Hepatocyte (in vitro differentiated cells): Measurements from ENCODE around the gene NXNL2. TPM values are rescaled to one million over a fixed set of nuclear protein-coding genes. Genes with fewer than 3 reads are reported as not detected.

ENCODE experiments used
- DNase-seq: peaks from one replicate; pipeline ENCODE4 v3.0.0-alpha.2; 2016; ENCODE audit warnings: low spot score
- H2AFZ ChIP-seq: fragments of 200-600 bp; sonication (generic); 2 replicates; pipeline ENCODE4 v1.6.0; 2016; ENCODE audit warnings: antibody characterized with exemption, mild to moderate bottlenecking
- H3K27ac ChIP-seq: fragments of 200-600 bp; sonication (generic); 2 replicates; pipeline ENCODE4 v1.5.1; 2016; ENCODE audit warnings: mild to moderate bottlenecking
- H3K27me3 ChIP-seq: fragments of 200-600 bp; sonication (generic); 2 replicates; pipeline ENCODE4 v1.6.1; 2016
- H3K36me3 ChIP-seq: fragments of 200-600 bp; sonication (generic); replicated peaks from 2 replicates; pipeline ENCODE4 v1.5.1; 2016; ENCODE audit warnings: low read depth; ENCODE audit not compliant: insufficient read depth
- H3K4me1 ChIP-seq: fragments of 200-600 bp; sonication (generic); 2 replicates; pipeline ENCODE4 v1.5.1; 2016; ENCODE audit warnings: mild to moderate bottlenecking, moderate library complexity; ENCODE audit not compliant: insufficient read depth
- H3K4me2 ChIP-seq: fragments of 200-600 bp; sonication (generic); 2 replicates; pipeline ENCODE4 v1.6.0; 2016
- H3K4me3 ChIP-seq: fragments of 200-600 bp; sonication (generic); 2 replicates; pipeline ENCODE4 v1.5.1; 2016; ENCODE audit warnings: mild to moderate bottlenecking
- H3K79me2 ChIP-seq: fragments of 200-600 bp; sonication (generic); 2 replicates; pipeline ENCODE4 v1.6.0; 2017; ENCODE audit warnings: mild to moderate bottlenecking
- H3K9me2 ChIP-seq: fragments of 200-600 bp; sonication (generic); replicated peaks from 2 replicates; pipeline ENCODE4 v1.6.0; 2017; ENCODE audit warnings: mild to moderate bottlenecking; ENCODE audit not compliant: insufficient read depth
- H3K9me3 ChIP-seq: fragments of 200-600 bp; sonication (generic); 2 replicates; pipeline ENCODE4 v1.5.1; 2016; ENCODE audit warnings: low read depth, mild to moderate bottlenecking
- H4K20me1 ChIP-seq: fragments of 200-600 bp; sonication (generic); 2 replicates; pipeline ENCODE4 v1.6.0; 2016; ENCODE audit warnings: mild to moderate bottlenecking; ENCODE audit not compliant: insufficient read depth, poor library complexity, severe bottlenecking
- EZH2 ChIP-seq: fragments of 200-600 bp; sonication (generic); IDR thresholded peaks from 2 replicates; pipeline ENCODE4 v1.6.1; 2016; ENCODE audit warnings: antibody characterized with exemption, mild to moderate bottlenecking, borderline replicate concordance
- EZH2phosphoT487 ChIP-seq: fragments of 200-600 bp; sonication (generic); IDR thresholded peaks from one replicate; pipeline ENCODE4 v1.6.1; 2018; ENCODE audit warnings: antibody characterized with exemption, mild to moderate bottlenecking, low read depth, moderate library complexity; ENCODE audit not compliant: unreplicated experiment, severe bottlenecking
- WGBS: methylation state at CpG from one replicate; pipeline ENCODE4 v1.1.6; 2016; ENCODE audit warnings: low lambda C conversion rate; ENCODE audit errors: missing lambda C conversion rate; 5-methylcytosine and 5-hydroxymethylcytosine counted together
- polyA plus RNA-seq: library from polyadenylated mRNA; unstranded; fragments of >200 nt; fragmentation: Nextera tagmentation; extraction: Ambion mirVana; gene quantifications from 2 replicates; pipeline ENCODE4 v1.2.1, GENCODE V29; 2016
- total RNA-seq: library from RNA; depleted of rRNA; stranded (reverse); fragments of >200 nt; gene quantifications from 2 replicates; pipeline ENCODE4 v1.2.3, GENCODE V29; 2014
- TF ChIP-seq, protein P1 (sequence below): fragments of 200-600 bp; sonication (generic); IDR thresholded peaks from 2 replicates; pipeline ENCODE4 v1.5.1; 2016; ENCODE audit warnings: antibody characterized with exemption, mild to moderate bottlenecking; ENCODE audit not compliant: poor library complexity

The NXNL2 gene
- total and polyA plus RNA-seq, 2 experiments from 2014 or later = 0.57 to 2.5 TPM

DNA sequence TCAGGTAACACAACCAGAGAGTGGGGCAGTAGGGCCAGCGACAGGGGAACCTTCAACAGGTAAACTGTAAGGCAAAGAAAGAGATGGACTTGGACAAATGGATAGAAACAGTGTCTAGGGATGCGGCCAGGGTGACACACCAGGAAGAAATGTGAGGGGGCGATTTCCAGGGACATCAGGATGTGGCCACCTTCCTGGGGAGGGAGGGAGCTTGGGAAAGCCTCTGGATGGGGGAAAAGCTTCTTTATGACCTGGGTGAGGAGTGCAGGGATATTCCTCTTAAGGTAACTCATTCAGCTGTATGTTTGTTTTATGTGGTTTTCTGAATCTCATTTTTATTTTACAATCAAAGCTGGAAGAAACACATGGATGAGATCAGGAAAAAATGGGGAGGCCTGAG is 11.9 kb upstream of the NXNL2 start:
- Histone ChIP-seq H3K4me3 (no peak overlapping the region), H3K9me2 (no peaks in the 10 kb centered on the region), H3K79me2 (no peaks in the 10 kb centered on the region), H2AFZ (no peak overlapping the region), H3K4me2 (no peak overlapping the region), H3K27me3 (no peaks in the 10 kb centered on the region), H4K20me1 (no peaks in the 10 kb centered on the region), H3K27ac (no peak overlapping the region), H3K9me3 (no peaks in the 10 kb centered on the region), H3K36me3 (no peaks in the 10 kb centered on the region), H3K4me1 (no peaks in the 10 kb centered on the region)
- TF ChIP-seq EZH2 (no peak), EZH2phosphoT487 (no peak)
- TF ChIP-seq, protein P1, sequence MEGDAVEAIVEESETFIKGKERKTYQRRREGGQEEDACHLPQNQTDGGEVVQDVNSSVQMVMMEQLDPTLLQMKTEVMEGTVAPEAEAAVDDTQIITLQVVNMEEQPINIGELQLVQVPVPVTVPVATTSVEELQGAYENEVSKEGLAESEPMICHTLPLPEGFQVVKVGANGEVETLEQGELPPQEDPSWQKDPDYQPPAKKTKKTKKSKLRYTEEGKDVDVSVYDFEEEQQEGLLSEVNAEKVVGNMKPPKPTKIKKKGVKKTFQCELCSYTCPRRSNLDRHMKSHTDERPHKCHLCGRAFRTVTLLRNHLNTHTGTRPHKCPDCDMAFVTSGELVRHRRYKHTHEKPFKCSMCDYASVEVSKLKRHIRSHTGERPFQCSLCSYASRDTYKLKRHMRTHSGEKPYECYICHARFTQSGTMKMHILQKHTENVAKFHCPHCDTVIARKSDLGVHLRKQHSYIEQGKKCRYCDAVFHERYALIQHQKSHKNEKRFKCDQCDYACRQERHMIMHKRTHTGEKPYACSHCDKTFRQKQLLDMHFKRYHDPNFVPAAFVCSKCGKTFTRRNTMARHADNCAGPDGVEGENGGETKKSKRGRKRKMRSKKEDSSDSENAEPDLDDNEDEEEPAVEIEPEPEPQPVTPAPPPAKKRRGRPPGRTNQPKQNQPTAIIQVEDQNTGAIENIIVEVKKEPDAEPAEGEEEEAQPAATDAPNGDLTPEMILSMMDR = no peak
- WGBS = 85% methylated on average over 3 of the region's 3 CpGs
- DNase-seq = no peak

DNA sequence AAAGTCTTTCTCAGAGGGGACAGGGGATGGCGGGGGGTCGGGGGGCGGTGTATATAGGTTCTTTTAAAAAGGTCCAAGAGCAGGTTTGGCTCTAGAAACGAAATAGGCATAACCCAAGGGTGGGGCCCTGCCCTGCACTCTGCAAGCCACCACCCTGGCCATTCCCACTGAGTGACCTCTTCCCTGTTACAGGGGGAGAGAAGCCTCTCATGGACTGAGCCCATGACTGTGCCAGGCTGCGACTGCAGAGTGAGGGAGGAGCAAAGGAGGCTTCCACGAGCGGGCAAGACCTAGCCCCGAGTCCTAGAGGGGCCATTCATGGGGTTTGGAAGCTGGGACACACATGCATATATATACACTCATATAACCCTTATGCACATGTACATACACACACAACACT is 10.1 kb upstream of the NXNL2 start:
- H3K4me1 ChIP-seq = peaks cover 6% of the 10 kb centered on the region
- no peak overlapping the region for H3K27ac ChIP-seq
- no peaks in the 10 kb centered on the region for H3K36me3 ChIP-seq
- H2AFZ ChIP-seq = no peak overlapping the region
- no peaks in the 10 kb centered on the region for H3K9me2 ChIP-seq
- H3K9me3 ChIP-seq = no peaks in the 10 kb centered on the region
- no peaks in the 10 kb centered on the region for H4K20me1 ChIP-seq
- no peaks in the 10 kb centered on the region for H3K27me3 ChIP-seq
- TF ChIP-seq, protein P1 = no peak
- no peak overlapping the region for H3K4me3 ChIP-seq
- no peaks in the 10 kb centered on the region for H3K79me2 ChIP-seq
- no peak for DNase-seq
- no peak overlapping the region for H3K4me2 ChIP-seq
- WGBS = 89% methylated on average over 8 of the region's 8 CpGs

DNA sequence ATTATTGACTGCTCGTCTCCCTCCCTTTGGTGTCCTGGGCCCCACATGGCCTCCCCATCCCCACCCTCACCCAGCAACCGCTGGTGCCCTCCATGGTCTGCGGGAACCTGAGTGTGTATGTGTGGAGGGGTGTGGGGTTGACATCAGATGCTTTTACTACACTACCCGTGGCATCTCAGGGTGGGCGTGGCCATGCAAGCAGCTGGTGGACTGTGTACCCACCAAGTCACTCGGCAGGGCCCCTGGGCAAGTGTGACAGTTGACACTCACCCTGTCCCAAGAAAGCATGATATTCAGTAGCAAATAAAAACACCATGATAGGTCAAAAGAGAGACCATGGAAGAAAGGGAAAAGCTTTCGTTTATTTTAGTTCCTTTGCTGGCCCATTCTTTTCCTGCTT is 7.4 kb upstream of the NXNL2 start:
- H3K4me1 ChIP-seq = peaks cover 23% of the 10 kb centered on the region
- H3K27me3 ChIP-seq = no peaks in the 10 kb centered on the region
- H2AFZ ChIP-seq = no peak overlapping the region
- TF ChIP-seq, protein P1 = no peak
- no peak for TF ChIP-seq EZH2phosphoT487
- no peak for TF ChIP-seq EZH2
- DNase-seq = no peak
- H3K27ac ChIP-seq = no peak overlapping the region
- H3K9me2 ChIP-seq = no peaks in the 10 kb centered on the region
- H3K79me2 ChIP-seq = no peaks in the 10 kb centered on the region
- WGBS = 85% methylated on average over 7 of the region's 7 CpGs
- H4K20me1 ChIP-seq = no peaks in the 10 kb centered on the region
- no peaks in the 10 kb centered on the region for H3K36me3 ChIP-seq
- H3K4me2 ChIP-seq = no peak overlapping the region
- H3K9me3 ChIP-seq = no peaks in the 10 kb centered on the region
- no peak overlapping the region for H3K4me3 ChIP-seq

DNA sequence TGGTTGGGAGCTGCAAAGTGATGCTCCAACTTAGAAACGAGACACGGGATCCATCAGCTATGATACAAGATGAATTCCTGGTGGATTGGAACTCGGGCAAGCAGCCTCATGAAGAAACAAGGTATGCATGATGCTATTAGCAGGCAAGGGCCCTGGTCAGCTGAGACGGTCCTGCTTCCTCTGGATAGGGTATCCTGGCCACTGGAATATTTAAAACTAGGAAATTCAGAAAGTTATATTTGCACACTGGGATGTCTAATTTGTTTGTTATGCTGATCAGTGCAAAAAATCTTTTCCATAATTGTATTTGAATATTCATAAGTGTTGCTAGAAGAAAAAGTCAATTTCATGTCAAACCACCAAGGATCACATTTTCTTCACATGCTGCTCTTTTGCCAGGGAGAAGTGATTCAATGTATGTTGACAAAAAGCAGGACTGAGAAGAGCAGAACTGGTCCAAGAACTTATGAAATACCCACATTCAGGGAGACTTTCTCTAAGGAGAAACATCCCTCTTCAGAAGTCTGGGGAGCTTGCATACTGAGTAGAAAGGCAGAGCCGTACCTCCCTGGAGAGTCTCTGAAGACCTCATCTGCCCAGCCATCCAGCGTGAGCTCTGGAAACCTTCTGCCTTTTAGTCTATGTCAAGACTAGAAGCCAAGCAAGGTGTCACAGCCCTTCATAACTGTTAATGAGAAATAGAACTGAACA is 6.7 kb upstream of the NXNL2 start:
- DNase-seq = no peak
- Histone ChIP-seq H3K4me2 (no peak overlapping the region), H3K4me3 (no peak overlapping the region), H3K9me2 (no peaks in the 10 kb centered on the region), H3K36me3 (no peaks in the 10 kb centered on the region), H4K20me1 (no peaks in the 10 kb centered on the region), H3K4me1 (peaks cover 26% of the 10 kb centered on the region), H2AFZ (no peak overlapping the region), H3K27ac (no peak overlapping the region), H3K27me3 (no peaks in the 10 kb centered on the region), H3K79me2 (no peaks in the 10 kb centered on the region), H3K9me3 (no peaks in the 10 kb centered on the region)
- WGBS = 92% methylated on average over 6 of the region's 6 CpGs
- TF ChIP-seq, protein P1 = no peak
- no peak for TF ChIP-seq EZH2
- no peak for TF ChIP-seq EZH2phosphoT487
